Measurements from ENCODE around the gene HTR3A. TPM values are rescaled to one million over a fixed set of nuclear protein-coding genes. Genes with fewer than 3 reads are reported as not detected.

The HTR3A gene
- total and polyA plus RNA-seq, 2 experiments from 2014 or later = 5.8 to 8.1 TPM

DNA sequence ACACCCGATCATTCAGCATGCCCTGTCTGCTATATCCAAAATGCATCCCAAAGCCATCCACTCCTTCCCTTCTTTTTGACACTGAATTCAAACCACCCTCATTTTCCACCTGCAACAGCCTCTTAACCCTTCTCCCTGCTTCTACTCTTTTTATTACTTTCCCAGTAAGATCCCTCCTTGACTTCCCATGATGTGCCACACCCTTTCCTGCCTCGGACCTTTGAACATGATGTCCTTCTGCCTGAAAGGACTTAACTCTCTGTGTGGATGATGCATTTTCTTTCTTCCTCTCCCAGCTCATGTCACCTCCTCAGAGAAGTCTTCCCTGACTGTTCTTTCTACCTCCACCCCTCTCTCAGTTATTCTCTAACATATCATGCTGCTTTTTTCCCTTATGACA is 36.5 kb downstream of the HTR3A start:
- no peaks in the 10 kb centered on the region for H3K36me3 ChIP-seq (ENCODE audit: insufficient read depth)
- H3K4me1 Mint-ChIP-seq = no peaks in the 10 kb centered on the region
- no peaks in the 10 kb centered on the region for H3K79me2 ChIP-seq (replicated peaks; ENCODE audit: insufficient read depth)
- H3K27ac Mint-ChIP-seq = no peak overlapping the region
- peaks cover 2% of the 10 kb centered on the region for H3K27me3 Mint-ChIP-seq (ENCODE audit: insufficient read depth, low read depth, poor library complexity)
- ATAC-seq = no peak
- H3F3A ChIP-seq (replicated peaks; ENCODE audit: low read depth) = no peaks in the 10 kb centered on the region
- TF ChIP-seq ZNF462 (CRISPR knock-in tag; IDR thresholded peaks at IDR 0.05) (no peak), STAT1 (IDR thresholded peaks at IDR 0.05; ENCODE audit: unreplicated experiment) (no peak), REST (IDR thresholded peaks at IDR 0.05; ENCODE audit: unreplicated experiment) (no peak)
- DNase-seq (ENCODE audit: low spot score) = no peak
- no peak overlapping the region for H3K4me3 ChIP-seq
- no peaks in the 10 kb centered on the region for H3K4me1 ChIP-seq (ENCODE audit: insufficient read depth)
- H3K27me3 ChIP-seq (ENCODE audit: insufficient read depth) = no peaks in the 10 kb centered on the region
- no peak overlapping the region for H3K4me2 ChIP-seq
- no peak overlapping the region for H3K27ac ChIP-seq (ENCODE audit: low read depth)
- no peaks in the 10 kb centered on the region for H4K20me1 ChIP-seq (replicated peaks; ENCODE audit: insufficient read depth)
- no peaks in the 10 kb centered on the region for H3K36me3 Mint-ChIP-seq (ENCODE audit: low read depth)
- H3K9me3 Mint-ChIP-seq = no peaks in the 10 kb centered on the region
- no peak overlapping the region; the same call in 1 of the 2 replicates for H2AFZ ChIP-seq
- no peaks in the 10 kb centered on the region for H3K9me2 ChIP-seq (ENCODE audit: insufficient read depth)
- H3K4me3 Mint-ChIP-seq = no peak overlapping the region
